ENCODE results near the gene HOXB9.

HOXB9 gene

DNA sequence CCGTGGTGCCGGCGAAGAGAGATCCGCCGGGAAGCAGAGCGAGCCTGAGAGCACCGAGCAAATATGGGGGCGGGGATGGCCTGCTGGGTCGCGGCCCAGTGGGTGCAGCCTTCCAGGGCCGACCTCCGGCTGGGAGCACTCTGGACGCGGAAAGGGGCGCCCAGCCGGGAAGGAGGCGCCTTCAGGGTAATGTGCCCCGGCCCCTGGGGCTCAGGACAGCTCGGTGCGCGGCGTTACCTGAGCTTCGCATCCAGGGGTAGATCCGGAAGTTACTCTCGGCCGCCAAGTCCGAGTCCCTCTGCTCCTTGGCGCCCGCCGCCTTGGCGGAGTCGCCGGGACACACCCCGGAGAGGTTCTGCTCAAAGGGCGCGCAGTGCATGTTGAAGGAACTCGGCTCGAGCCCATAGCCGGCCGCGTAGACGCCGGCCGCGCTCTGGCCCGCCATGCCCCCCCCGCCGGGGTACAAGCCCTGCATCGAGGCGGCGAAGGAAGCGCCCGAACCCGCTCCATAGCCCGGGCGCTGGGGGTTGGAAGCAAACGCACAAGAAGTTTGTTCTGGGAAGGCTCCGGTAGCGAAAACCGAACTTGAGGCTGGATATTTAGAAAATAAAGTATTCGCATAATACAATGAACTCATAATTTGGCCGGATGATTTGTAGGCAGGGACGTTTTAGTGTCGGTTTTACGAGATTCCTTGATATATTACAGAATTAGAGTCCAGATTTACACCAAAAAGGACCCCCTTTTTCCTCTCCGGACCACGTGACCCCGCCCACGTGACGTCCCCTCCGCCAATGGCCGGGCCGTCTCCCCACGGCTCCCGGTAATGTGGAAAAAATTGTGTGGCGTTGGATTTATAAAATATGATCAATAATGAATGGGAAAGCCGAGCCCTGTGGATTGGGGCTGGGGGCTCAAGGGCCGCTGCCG is 15.6 kb downstream of the HOXB9 start, which contains the start of gene HOXB7:
Gene HOXB7 (minus strand): TSS at position 736 of the 930 bp plus-strand sequence. CDS start 99 bp downstream, at position 637.
- DNase-seq: peak; percentile 47

DNA sequence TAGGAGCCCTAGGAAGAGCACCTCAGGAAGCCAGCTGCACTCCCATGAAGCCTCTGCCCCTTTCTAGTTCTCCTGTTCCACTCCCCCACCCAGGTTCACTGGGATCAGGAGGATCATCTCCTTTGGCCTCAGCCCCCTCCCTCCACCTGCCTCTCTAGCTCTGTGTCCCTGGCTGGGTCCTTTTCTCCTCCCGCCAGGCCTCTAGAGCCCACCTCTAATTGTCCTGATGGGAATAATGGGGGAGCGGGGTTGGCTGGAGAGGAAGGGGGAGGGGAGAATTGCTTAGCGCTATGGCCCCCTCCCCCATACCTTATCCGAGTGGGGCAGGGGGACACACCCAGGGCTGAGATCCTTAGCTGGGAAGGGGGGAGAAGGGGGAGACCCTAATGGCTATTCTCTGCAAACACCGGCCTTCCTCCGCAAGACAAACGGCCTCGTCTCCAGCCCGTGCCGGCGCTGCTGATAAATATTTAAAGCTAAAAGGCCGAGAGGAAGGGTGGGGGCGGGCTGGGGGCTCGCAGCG is 16.3 kb downstream of the HOXB9 start:
- DNase-seq: no peak

DNA sequence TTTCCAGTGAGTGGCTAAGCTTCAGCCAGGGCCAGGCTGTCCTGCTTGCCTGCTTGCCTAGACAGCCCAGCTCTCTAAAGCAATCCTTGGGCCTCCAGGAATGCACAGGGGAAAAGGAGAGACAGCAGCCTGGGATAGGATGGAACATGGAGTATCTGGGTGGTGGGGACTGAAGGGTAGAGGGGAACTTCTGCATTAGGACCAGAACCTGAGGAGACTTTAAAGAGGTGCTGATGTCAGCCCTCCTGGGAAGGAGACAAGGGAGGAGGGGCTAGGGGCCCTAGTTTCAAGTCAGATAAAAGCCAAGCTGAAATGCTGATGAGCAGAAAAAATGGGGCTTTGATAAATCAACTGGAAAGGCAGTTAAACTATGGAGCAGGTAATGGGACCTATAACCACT is 17.1 kb downstream of the HOXB9 start:
- DNase-seq: no peak

- no peak for DNase-seq
Observed at GRCh38 chr17:48608494-48608834, 17.7 kb downstream of the HOXB9 start.

GRCh38 chr17:48606892-48607614 is 19.1 kb downstream of the HOXB9 start:
- no peak for DNase-seq

DNA sequence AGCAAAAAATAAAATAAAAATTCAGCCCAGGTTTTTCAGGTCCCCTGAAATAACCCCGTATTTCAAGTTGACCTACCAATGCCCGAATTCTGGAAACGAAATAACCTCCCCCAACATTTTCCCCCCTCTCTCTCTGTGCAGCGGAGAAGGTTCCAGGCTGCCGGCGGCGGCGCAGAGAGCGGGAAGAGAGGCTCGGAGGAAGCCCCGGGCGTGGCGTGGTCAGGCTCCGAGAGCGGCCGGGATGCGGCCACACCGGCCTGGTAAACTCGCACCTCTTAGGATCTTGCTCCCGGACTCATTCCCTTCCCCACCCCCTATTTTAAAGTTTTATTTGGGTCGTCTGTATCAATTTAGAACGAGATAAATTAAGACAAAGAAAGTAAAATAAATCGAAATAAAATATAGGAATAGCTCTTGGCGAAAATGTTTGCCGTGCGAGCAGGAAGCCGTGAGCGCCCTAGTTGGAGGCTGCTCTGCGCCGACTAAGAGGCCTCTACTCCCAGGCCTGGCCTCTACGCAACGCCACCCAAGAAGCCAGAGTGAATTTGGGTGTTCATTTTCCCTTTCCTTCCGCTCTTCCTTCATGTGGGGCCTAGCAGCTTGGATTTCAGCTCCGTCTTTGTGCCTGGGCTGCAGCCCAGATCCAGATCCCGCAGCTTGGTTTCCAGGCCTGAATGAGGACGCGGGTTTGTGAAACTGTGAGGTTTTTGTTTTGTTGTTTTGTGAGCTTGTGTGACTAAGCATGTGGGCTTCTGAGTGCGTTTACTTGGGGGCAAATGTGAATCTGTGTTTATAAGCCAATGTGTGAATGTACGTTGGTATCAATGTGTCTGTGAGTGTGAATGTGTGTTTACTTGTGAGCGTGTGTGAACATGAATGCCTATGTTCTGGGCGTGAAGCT is 19.9 kb downstream of the HOXB9 start:
- DNase-seq: no peak

DNA sequence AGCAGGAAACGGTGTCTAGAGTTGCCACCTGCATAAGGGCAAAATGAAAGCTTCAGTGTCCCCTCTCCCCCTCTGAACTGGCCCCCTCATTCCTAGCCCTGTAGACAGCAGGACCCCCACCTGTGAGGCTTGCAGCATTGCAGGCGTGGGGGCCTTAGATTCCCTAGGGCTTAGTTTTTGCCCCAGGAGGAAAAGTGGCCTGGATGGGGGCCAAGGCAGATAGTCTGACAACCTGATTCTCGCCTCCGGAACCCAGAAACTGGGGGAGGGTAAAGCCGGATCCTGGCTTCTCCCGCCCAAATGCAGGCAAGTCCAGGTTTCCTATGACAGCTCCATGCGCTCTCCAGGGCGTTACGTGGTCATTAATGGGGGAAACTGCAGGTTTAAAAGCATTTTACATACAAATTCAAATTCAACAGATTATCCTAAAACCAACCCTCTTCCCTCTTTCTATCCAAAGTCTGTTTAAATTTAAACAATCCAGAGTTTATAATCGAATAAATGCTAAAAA is 20.7 kb downstream of the HOXB9 start:
- DNase-seq: no peak

- no peak for DNase-seq
Observed at GRCh38 chr17:48604770-48605329, 21.3 kb downstream of the HOXB9 start, which contains the start of gene HOXB6. TSS of gene HOXB6 (minus strand) at chr17:48604986. CDS start at chr17:48598150, 6,836 bp downstream.

- DNase-seq: no peak
Observed at GRCh38 chr17:48603959-48604769, 22.0 kb downstream of the HOXB9 start.

GRCh38 chr17:48601539-48602425 is 24.4 kb downstream of the HOXB9 start:
- no peak for DNase-seq

DNA sequence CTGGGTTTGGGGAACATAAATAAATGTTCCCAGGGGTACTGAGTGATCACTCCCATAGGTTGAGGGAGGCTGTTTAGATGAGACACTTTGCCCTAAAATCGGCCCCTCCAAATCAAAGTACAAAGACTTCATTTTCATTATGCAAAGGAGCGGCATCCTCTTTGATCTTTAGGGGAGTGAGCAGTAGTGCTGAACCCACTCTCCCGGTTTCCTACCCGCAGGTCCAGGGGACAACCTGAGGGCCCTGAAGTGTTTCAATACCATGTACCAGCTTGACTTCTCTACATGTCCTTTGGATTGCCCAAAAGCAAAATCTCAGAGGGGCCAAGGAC is 25.0 kb downstream of the HOXB9 start:
- DNase-seq: no peak

DNA sequence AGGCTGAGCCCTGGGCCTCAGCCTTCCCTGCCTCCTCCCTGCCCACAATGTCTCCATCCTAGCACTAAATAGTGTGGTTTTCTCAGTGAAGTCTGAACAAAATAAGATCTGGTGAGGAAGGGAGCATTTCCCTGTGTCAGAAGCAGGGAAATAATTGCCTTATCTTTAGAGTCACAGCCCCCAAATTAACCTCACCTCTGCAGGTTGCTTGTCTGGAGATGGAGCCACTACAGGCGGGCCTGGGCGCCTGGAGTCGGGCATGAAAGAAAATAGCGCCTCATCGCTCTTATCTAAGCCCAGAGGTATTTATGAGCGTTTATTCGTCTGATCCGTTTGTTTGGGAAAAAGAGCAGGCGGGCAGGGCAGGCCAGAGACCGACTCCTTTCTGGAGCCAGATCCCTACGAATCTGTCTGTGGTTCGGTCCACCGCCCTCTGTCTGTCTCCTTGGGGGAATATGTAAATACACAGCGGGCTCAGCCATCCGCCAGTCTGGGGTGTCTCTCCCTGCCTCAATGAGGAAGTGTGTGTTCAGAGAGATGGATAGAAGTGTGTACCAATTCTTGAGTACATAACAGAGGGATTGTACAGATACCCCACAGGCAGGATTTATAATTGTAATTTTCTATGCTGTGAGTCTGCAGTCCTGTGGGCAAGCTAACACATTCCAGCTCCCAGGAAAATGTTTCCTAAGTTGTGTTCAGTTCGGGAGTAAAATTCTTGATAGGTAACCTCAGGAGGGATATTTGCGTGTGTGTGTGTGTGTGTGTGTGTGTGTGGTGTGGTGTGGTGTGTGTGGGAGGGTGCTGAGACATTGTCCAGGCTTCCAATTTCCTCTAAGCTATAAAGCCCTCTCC is 25.7 kb downstream of the HOXB9 start:
- no peak for DNase-seq

GRCh38 chr17:48599354-48599753 is 26.8 kb downstream of the HOXB9 start:
- DNase-seq: no peak

- no peak for DNase-seq
Observed at GRCh38 chr17:48598736-48599135, 27.4 kb downstream of the HOXB9 start.

DNA sequence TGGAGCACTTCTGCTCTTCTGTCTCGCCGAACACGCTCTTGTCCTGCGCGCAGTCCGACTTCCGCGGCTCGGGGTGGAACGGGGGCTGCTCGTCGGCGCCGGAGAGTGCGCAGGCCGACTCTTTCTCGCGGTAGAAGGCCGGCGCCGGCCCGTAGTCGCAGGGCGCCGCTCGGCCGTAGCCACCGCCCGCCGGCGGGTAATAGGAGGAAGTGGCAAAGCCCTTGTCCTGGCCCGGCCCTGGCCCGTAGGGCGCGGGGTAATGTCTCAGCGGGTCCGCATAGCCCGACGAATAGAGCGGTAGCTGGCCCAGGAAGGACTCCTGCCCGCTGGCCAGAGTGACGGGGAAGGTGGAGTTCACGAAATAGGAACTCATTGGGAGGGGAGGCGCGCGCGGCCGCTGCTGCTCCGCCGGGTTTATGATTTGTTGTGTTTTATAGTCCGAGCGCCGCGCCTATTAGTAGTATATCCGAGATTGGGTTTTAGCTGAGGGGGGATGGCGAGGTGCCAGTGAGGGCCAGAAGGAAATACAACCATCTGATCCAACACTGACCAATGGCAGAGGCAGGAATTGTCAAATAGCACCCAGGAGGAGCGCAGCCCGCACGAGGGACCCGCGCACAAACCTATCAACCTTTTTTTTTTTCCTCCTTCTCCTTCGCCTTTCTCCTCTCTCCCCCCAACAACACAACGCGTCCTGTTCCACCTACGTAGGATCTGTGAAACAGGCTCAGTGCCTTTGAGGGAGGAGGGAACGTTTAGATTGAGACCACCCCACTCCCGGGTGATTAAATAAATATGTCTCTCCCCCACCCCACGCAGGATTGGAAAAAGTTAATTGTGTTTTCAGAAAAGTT is 28.2 kb downstream of the HOXB9 start:
- no peak for DNase-seq

DNA sequence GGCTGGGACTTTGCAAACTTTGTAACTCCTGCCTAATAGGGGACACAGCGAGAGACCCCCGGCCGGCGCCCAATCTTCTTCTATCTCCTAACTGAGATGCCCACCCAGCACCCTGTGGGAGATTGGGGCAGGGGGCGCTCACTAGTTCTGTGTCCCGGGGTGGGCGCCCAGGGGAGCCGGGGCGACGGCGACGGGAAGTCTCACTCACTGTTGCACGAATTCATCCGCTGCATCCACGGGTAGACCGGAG is 28.7 kb downstream of the HOXB9 start:
- DNase-seq: no peak

GRCh38 chr17:48596735-48597527 is 29.2 kb downstream of the HOXB9 start:
- DNase-seq: no peak

All from activated CD4-positive, alpha-beta T cell treated with anti-CD3 and anti-CD28 coated beads, Interleukin-2, amount 50 U/mL, for 4 hours (primary cell).